ENCODE data around the gene F2RL2.

The F2RL2 gene

GRCh38 chr5:76610196-76610595 lies 13.0 kb downstream of the F2RL2 start:
- Histone ChIP-seq H3K27me3 (ENCODE audit: insufficient read depth, low read depth) (no peaks in the 10 kb centered on the region), H3K36me3 (ENCODE audit: insufficient read depth) (peaks cover 9% of the 10 kb centered on the region; the same call in 1 of the 2 replicates), H3K4me2 (no peak overlapping the region), H3K4me3 (IDR thresholded peaks at IDR 0.05; ENCODE audit: insufficient read depth, low read depth, low read length) (no peak overlapping the region), H3K9ac (no peak overlapping the region), H3K4me1 (ENCODE audit: low read depth, poor library complexity, severe bottlenecking) (peaks cover 6% of the 10 kb centered on the region), H4K20me1 (ENCODE audit: insufficient read depth) (no peaks in the 10 kb centered on the region), H3K79me2 (ENCODE audit: insufficient read depth, low read depth) (no peaks in the 10 kb centered on the region), H2AFZ (ENCODE audit: low read depth) (no peak overlapping the region), H3K27ac (no peak overlapping the region)
- TF ChIP-seq CTCF (conservative IDR thresholded peaks at IDR 0.05; ENCODE audit: low read depth, low read length) = no peak

GRCh38 chr5:76608833-76609232 lies 14.4 kb downstream of the F2RL2 start:
- Histone ChIP-seq H3K36me3 (ENCODE audit: insufficient read depth) (peaks cover 12% of the 10 kb centered on the region; the same call in 1 of the 2 replicates), H3K4me3 (IDR thresholded peaks at IDR 0.05; ENCODE audit: insufficient read depth, low read depth, low read length) (no peak overlapping the region), H4K20me1 (ENCODE audit: insufficient read depth) (no peaks in the 10 kb centered on the region), H3K79me2 (ENCODE audit: insufficient read depth, low read depth) (no peaks in the 10 kb centered on the region), H2AFZ (ENCODE audit: low read depth) (no peak overlapping the region), H3K9ac (no peak overlapping the region), H3K4me2 (no peak overlapping the region), H3K4me1 (ENCODE audit: low read depth, poor library complexity, severe bottlenecking) (peaks cover 6% of the 10 kb centered on the region), H3K27ac (no peak overlapping the region), H3K27me3 (ENCODE audit: insufficient read depth, low read depth) (no peaks in the 10 kb centered on the region)
- TF ChIP-seq CTCF (conservative IDR thresholded peaks at IDR 0.05; ENCODE audit: low read depth, low read length) = no peak

- no peak overlapping the region for H3K4me3 ChIP-seq (IDR thresholded peaks at IDR 0.05; ENCODE audit: insufficient read depth, low read depth, low read length)
- no peaks in the 10 kb centered on the region for H3K27me3 ChIP-seq (ENCODE audit: insufficient read depth, low read depth)
- no peaks in the 10 kb centered on the region for H3K79me2 ChIP-seq (ENCODE audit: insufficient read depth, low read depth)
- no peak overlapping the region for H3K27ac ChIP-seq
- H3K36me3 ChIP-seq (ENCODE audit: insufficient read depth) = peaks cover 12% of the 10 kb centered on the region; the same call in 1 of the 2 replicates
- H3K9ac ChIP-seq = no peak overlapping the region
- TF ChIP-seq CTCF (conservative IDR thresholded peaks at IDR 0.05; ENCODE audit: low read depth, low read length) = no peak
- no peak overlapping the region for H2AFZ ChIP-seq (ENCODE audit: low read depth)
- no peaks in the 10 kb centered on the region for H4K20me1 ChIP-seq (ENCODE audit: insufficient read depth)
- no peak overlapping the region for H3K4me2 ChIP-seq
- H3K4me1 ChIP-seq (ENCODE audit: low read depth, poor library complexity, severe bottlenecking) = peaks cover 6% of the 10 kb centered on the region
These were observed 15.8 kb downstream of the F2RL2 start for GRCh38 chr5:76607353-76607871.

GRCh38 chr5:76606701-76607100 lies 16.5 kb downstream of the F2RL2 start:
- TF ChIP-seq CTCF (conservative IDR thresholded peaks at IDR 0.05; ENCODE audit: low read depth, low read length) = no peak
- Histone ChIP-seq H3K27ac (no peak overlapping the region), H3K79me2 (ENCODE audit: insufficient read depth, low read depth) (no peaks in the 10 kb centered on the region), H2AFZ (ENCODE audit: low read depth) (no peak overlapping the region), H3K9ac (no peak overlapping the region), H3K27me3 (ENCODE audit: insufficient read depth, low read depth) (no peaks in the 10 kb centered on the region), H3K36me3 (ENCODE audit: insufficient read depth) (peaks cover 12% of the 10 kb centered on the region; the same call in 1 of the 2 replicates), H4K20me1 (ENCODE audit: insufficient read depth) (no peaks in the 10 kb centered on the region; the same call in 1 of the 2 replicates), H3K4me3 (IDR thresholded peaks at IDR 0.05; ENCODE audit: insufficient read depth, low read depth, low read length) (no peak overlapping the region), H3K4me1 (ENCODE audit: low read depth, poor library complexity, severe bottlenecking) (peaks cover 6% of the 10 kb centered on the region), H3K4me2 (no peak overlapping the region)

Measured in KMS-11 (cell line).